Measurements from ENCODE around the gene GPR153. TPM values are rescaled to one million over a fixed set of nuclear protein-coding genes. Genes with fewer than 3 reads are reported as not detected.

Gene GPR153
- total and polyA plus RNA-seq, 2 of the 8 experiments (the other 6 are each of a cell fraction or from before 2014, with no cell fraction given), result 5.7 to 8.1 TPM

DNA sequence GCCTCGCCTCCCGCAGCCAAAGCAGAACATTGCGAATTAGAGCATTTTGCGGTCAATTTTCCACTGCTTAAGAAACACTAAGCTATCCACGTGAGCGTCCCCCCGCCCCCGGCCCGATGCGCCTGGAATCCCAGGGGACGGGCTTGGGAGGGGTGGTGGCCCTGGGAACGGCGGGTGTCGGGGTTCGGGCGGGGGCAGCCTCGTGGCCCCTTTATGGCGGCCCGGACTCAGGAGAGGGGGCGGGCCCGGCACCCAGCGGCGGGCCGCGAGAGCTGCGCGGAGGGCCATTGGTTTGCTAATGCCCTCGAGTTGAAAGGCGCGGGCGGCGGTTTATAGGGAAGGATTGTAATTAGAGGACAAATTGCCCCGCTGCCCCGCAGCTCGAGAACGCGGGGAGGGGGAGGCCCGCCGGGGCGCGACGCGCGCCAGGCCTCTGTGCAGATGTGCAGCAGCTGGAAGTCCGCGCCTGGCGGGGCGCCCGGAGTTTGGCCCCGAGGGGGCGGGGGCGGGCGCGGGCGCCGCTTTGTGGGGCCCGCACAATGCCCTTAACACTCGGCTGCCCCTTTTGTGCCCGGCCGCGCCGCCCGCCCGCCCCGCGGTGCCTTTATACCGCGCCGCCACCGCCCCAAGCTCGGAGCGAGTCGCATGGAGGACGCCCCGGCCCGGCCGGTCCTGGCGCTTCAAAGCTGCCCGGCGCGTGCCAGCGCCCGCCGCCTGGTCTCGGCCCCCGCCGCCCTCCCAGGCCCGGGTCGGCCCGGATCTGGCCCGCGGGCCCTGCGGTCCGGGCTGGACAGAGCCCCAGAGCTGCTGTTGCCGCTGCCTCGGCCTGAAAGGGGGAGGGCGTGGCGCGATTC is 18.8 kb downstream of the GPR153 start:
- no peak overlapping the region for H3K56ac ChIP-seq (replicated peaks; ENCODE audit: insufficient read length, low read depth, low read length)
- no peak overlapping the region for H3K14ac ChIP-seq (ENCODE audit: insufficient read length)
- H4K20me1 ChIP-seq (replicated peaks in 1 of 2; ENCODE audit: control insufficient read depth in 1 of 2, insufficient read depth in 2 of 2, low read length in 2 of 2), result peaks cover 2 to 6% of the 10 kb centered on the region in 2 experiments
- FAIRE-seq, result no peak
- H3K4me1 ChIP-seq (replicated peaks in 1 of 4; ENCODE audit: control insufficient read depth in 3 of 4, insufficient read depth in 4 of 4, low read length in 3 of 4), result peaks cover 18 to 47% (median 40%) of the 10 kb centered on the region in 4 experiments
- peak overlapping the region; percentile 95; the same call in 1 of the 2 replicates for H4K8ac ChIP-seq (ENCODE audit: extremely low read depth, insufficient read depth, low read length)
- no peaks in the 10 kb centered on the region for H3K79me1 ChIP-seq (ENCODE audit: low read depth, low read length)
- no peak overlapping the region for H2BK20ac ChIP-seq (ENCODE audit: low read length)
- H3K9me3 ChIP-seq (ENCODE audit: insufficient read depth in 2 of 2, low read depth in 1 of 2, low read length in 1 of 2), result no peaks in the 10 kb centered on the region
- H3K36me3 ChIP-seq (ENCODE audit: control insufficient read depth in 2 of 4, insufficient read depth in 4 of 4, low read length in 3 of 4), result no peaks in the 10 kb centered on the region
- WGBS, 2 experiments (ENCODE audit: extremely low coverage in 1 of 2, insufficient coverage in 1 of 2, insufficient read length in 1 of 2, insufficient replicate concordance in 2 of 2, low coverage in 1 of 2, low lambda C conversion rate in 2 of 2, missing lambda C conversion rate in 1 of 2), result 1% methylated on average over 38 of the region's 99 CpGs; no CpG with 5 or more reads in 1 of the 2 experiments
- H2BK120ac ChIP-seq (replicated peaks; ENCODE audit: low read depth, low read length), result no peak overlapping the region
- CTCF ChIA-PET (ENCODE audit: partially characterized antibody), result interaction anchor here (1.0 to 19.1 kb wide), 13 partner anchors 11 to 197 kb away, joined by 3 to 353 read pairs (median 4); partner anchors contain the start of genes RNF207 and RPL22
- H2BK5ac ChIP-seq (ENCODE audit: low read depth, low read length), result peak overlapping the region; percentile 84; the same call in 1 of the 2 replicates
- no peak overlapping the region for H2AK5ac ChIP-seq (ENCODE audit: low read depth, low read length)
- peak overlapping the region; percentile 99; the same call in 1 of the 2 replicates for H3K18ac ChIP-seq (ENCODE audit: extremely low read depth, low read length)
- DNase-seq (ENCODE audit: low read depth in 1 of 2, low spot score in 2 of 2), result peak in 1 of 2 experiments; percentile 87
- H3K4ac ChIP-seq (replicated peaks; ENCODE audit: insufficient read length, low read depth, low read length), result no peak overlapping the region
- no peak overlapping the region for H3K23ac ChIP-seq (ENCODE audit: insufficient read length)
- peak overlapping the region in 3 of 4 experiments; percentile 4 to 50 (median 45); a peak in 5 of 7 replicates for H3K9ac ChIP-seq (replicated peaks in 1 of 4; ENCODE audit: extremely low read depth in 1 of 4, low read depth in 3 of 4, low read length in 3 of 4)
- H3K4me3 ChIP-seq (ENCODE audit: extremely low read depth in 1 of 4, insufficient read depth in 2 of 4, low read depth in 3 of 4, low read length in 4 of 4), result peak overlapping the region in 2 of 4 experiments; percentile 59 to 91; a peak in 5 of 8 replicates
- peak overlapping the region; percentile 62 for H4K5ac ChIP-seq (ENCODE audit: insufficient read length, low read depth, low read length)
- POLR2A ChIA-PET (ENCODE audit: partially characterized antibody), result interaction anchor here (0.5 to 3.4 kb wide), 15 partner anchors 7 to 196 kb away, joined by 3 to 13 read pairs (median 4); partner anchors contain the start of genes RNF207 and RPL22
- peaks cover 16% of the 10 kb centered on the region; the same call in 1 of the 2 replicates for H3K23me2 ChIP-seq (ENCODE audit: low read depth, low read length)
- H2AFZ ChIP-seq (ENCODE audit: low read length), result no peak overlapping the region
- peak overlapping the region; percentile 83 for H4K91ac ChIP-seq (replicated peaks; ENCODE audit: insufficient read length, low read length)
- H3K27me3 ChIP-seq (replicated peaks in 1 of 4; ENCODE audit: control insufficient read depth in 3 of 4, extremely low read depth in 1 of 4, insufficient read depth in 3 of 4, low read length in 3 of 4), result peaks cover 2 to 12% (median 7%) of the 10 kb centered on the region in 4 experiments; a peak in 5 of 7 replicates
- peak overlapping the region; percentile 87 to 89 for H3K4me2 ChIP-seq (ENCODE audit: insufficient read depth in 1 of 2, low read depth in 2 of 2, low read length in 2 of 2)
- peak overlapping the region; percentile 95; the same call in 1 of the 2 replicates for H2BK12ac ChIP-seq (ENCODE audit: low read depth, low read length)
- H3K27ac ChIP-seq (ENCODE audit: low read depth, low read length), result no peak overlapping the region
- H3K79me2 ChIP-seq (ENCODE audit: control insufficient read depth in 1 of 2, insufficient read depth in 2 of 2, low read length in 2 of 2), result no peaks in the 10 kb centered on the region; a peak in 1 of 4 replicates
- H2BK15ac ChIP-seq (ENCODE audit: low read length), result no peak overlapping the region
- TF ChIP-seq RNF2 (IDR thresholded peaks at IDR 0.05; ENCODE audit: borderline replicate concordance, low read depth, low read length, missing control alignments, poor library complexity, severe bottlenecking) (peak; percentile 41), CREB1 (IDR thresholded peaks at IDR 0.05) (peak; percentile 11; the same call in 1 of the 2 replicates), YY1 (IDR thresholded peaks at IDR 0.05; ENCODE audit: low read depth, low read length) (peak; percentile 81), TEAD4 (IDR thresholded peaks at IDR 0.05; ENCODE audit: low read depth, low read length) (0 out of 2 replicates have a peak, but pooled peaks have one; percentile 10), KDM1A (IDR thresholded peaks at IDR 0.05; ENCODE audit: borderline replicate concordance, low read length) (peak; percentile 42; the same call in 1 of the 2 replicates), SAP30 (IDR thresholded peaks at IDR 0.05; ENCODE audit: insufficient read depth, insufficient replicate concordance, low read length) (no peak), SIN3A (conservative IDR thresholded peaks at IDR 0.05 in 1 of 2, IDR thresholded peaks at IDR 0.05 in 1 of 2; ENCODE audit: low read depth in 1 of 2, low read length in 2 of 2) (no peak), MAFK (IDR thresholded peaks at IDR 0.05; ENCODE audit: low read depth, low read length) (no peak), CHD2 (IDR thresholded peaks at IDR 0.05; ENCODE audit: low read length) (no peak), POU5F1 (IDR thresholded peaks at IDR 0.05; ENCODE audit: low read depth, low read length) (no peak)

Measured in H1 (cell line).